ENCODE results near the gene HHLA2. TPM values are rescaled to one million over a fixed set of nuclear protein-coding genes. Genes with fewer than 3 reads are reported as not detected.
"Not testable (repeated sequence)": the region's sequence is repeated elsewhere in the genome, so short reads cannot be mapped to it uniquely, and the experiment has no call there.

Gene HHLA2
- total and polyA plus RNA-seq, 8 donors = 0.47 to 3.0 (median 2.4) TPM

- intact Hi-C loops (cut with DNase I) = no loop called here
- H3K27me3 ChIP-seq = no peaks in the 10 kb centered on the region
- no peak overlapping the region for H3K4me3 ChIP-seq
- no peak for TF ChIP-seq CTCF (IDR thresholded peaks at IDR 0.05)
- H3K27ac ChIP-seq = no peak overlapping the region
- DNase-seq (no peak), ATAC-seq (no peak)
- H3K36me3 ChIP-seq = no peaks in the 10 kb centered on the region
- peaks cover 0 to 9% of the 10 kb centered on the region in 2 donors for H3K9me3 ChIP-seq
- no peaks in the 10 kb centered on the region for H3K4me1 ChIP-seq
Measured at GRCh38 chr3:108271626-108272025, 24.7 kb upstream of the HHLA2 start.

GRCh38 chr3:108279066-108279465 is 17.3 kb upstream of the HHLA2 start:
- intact Hi-C loops (cut with DNase I); H3K27me3 ChIP-seq; H3K4me3 ChIP-seq; ATAC-seq; DNase-seq; H3K4me1 ChIP-seq; H3K27ac ChIP-seq; H3K36me3 ChIP-seq: not testable (repeated sequence)
- H3K9me3 ChIP-seq = peaks cover 0 to 29% of the 10 kb centered on the region in 2 donors

GRCh38 chr3:108280476-108280875 is 15.9 kb upstream of the HHLA2 start:
- H3K4me3 ChIP-seq = no peak overlapping the region
- H3K36me3 ChIP-seq = no peaks in the 10 kb centered on the region
- DNase-seq = no peak
- no peak for ATAC-seq
- H3K4me1 ChIP-seq = no peaks in the 10 kb centered on the region
- H3K27ac ChIP-seq = no peak overlapping the region
- TF ChIP-seq CTCF (IDR thresholded peaks at IDR 0.05) = no peak
- intact Hi-C loops (cut with DNase I) = no loop called here
- no peaks in the 10 kb centered on the region for H3K27me3 ChIP-seq
- H3K9me3 ChIP-seq = peaks cover 0 to 29% of the 10 kb centered on the region in 2 donors

- ATAC-seq = no peak
Measured at GRCh38 chr3:108281670-108282069, 14.7 kb upstream of the HHLA2 start.

GRCh38 chr3:108283006-108283405 is 13.3 kb upstream of the HHLA2 start:
- H3K27me3 ChIP-seq = no peaks in the 10 kb centered on the region
- peak in 2 of 4 donors; percentile 34 to 53 for DNase-seq
- H3K4me3 ChIP-seq = no peak overlapping the region
- intact Hi-C loops (cut with DNase I) = no loop called here
- no peaks in the 10 kb centered on the region for H3K4me1 ChIP-seq
- no peaks in the 10 kb centered on the region for H3K36me3 ChIP-seq
- peaks cover 0 to 23% of the 10 kb centered on the region in 2 donors for H3K9me3 ChIP-seq
- peak overlapping the region; percentile 28 to 73 for H3K27ac ChIP-seq
- TF ChIP-seq CTCF (IDR thresholded peaks at IDR 0.05) = no peak
- ATAC-seq = peak; percentile 91

More at GRCh38 chr3:108281670-108282069, 14.7 kb upstream of the HHLA2 start:
- Histone ChIP-seq H3K9me3 (peaks cover 0 to 29% of the 10 kb centered on the region in 2 donors), H3K36me3 (no peaks in the 10 kb centered on the region), H3K4me3 (no peak overlapping the region), H3K27ac (no peak overlapping the region), H3K27me3 (no peaks in the 10 kb centered on the region), H3K4me1 (no peaks in the 10 kb centered on the region)
- no peak for DNase-seq
- intact Hi-C loops (cut with DNase I) = no loop called here
- TF ChIP-seq CTCF (IDR thresholded peaks at IDR 0.05) = no peak

GRCh38 chr3:108283989-108284388 is 12.4 kb upstream of the HHLA2 start:
- no peak for TF ChIP-seq CTCF (IDR thresholded peaks at IDR 0.05)
- Histone ChIP-seq H3K4me3 (no peak overlapping the region), H3K27me3 (no peaks in the 10 kb centered on the region), H3K4me1 (no peaks in the 10 kb centered on the region), H3K27ac (peak overlapping the region; percentile 50 to 73), H3K9me3 (peaks cover 0 to 13% of the 10 kb centered on the region in 2 donors), H3K36me3 (no peaks in the 10 kb centered on the region)
- intact Hi-C loops (cut with DNase I) = no loop called here
- ATAC-seq (peak; percentile 21), DNase-seq (no peak)
